AG08395 (cell line): ENCODE results near the gene CHRNA5.

Experiments
- DNase-seq: peaks from one replicate; pipeline ENCODE4 v3.0.0; 2012; ENCODE audit warnings: mixed read lengths, low spot score

The CHRNA5 gene

GRCh38 chr15:78640527-78641101 lies 75.3 kb downstream of the CHRNA5 start:
- no peak for DNase-seq

GRCh38 chr15:78641102-78641748 lies 75.9 kb downstream of the CHRNA5 start, which contains the start of gene CHRNB4:
Gene CHRNB4 (minus strand): TSS chr15:78641210. CDS start chr15:78641133, 77 bp downstream.
- no peak for DNase-seq

GRCh38 chr15:78641749-78642275 lies 76.5 kb downstream of the CHRNA5 start:
- DNase-seq: no peak

- DNase-seq: no peak
Measured at GRCh38 chr15:78642331-78642730, 77.0 kb downstream of the CHRNA5 start.
